IMR-90 (cell line): ENCODE measurements around the gene QRFP. TPM values are rescaled to one million over a fixed set of nuclear protein-coding genes. Genes with fewer than 3 reads are reported as not detected.

Experiments used
- ATAC-seq: fragments of 200-7000 bp; cut with Tn5 transposase; 2 replicates; pipeline ENCODE4 v1.9.1; 2020; ENCODE audit warnings: low read depth, mild to moderate bottlenecking, moderate library complexity
- BruUV-seq: library from RNA; stranded (reverse); fragments of 400-500 nt; replicated peaks from 2 replicates; lab custom pipeline; 2021; lab: Mats Ljungman, UMichigan
- CTCF ChIA-PET: fragments of 300-600 bp; formaldehyde crosslinking; extraction: SDS; loops from one replicate; lab custom pipeline; 2021; ENCODE audit warnings: antibody characterized with exemption; lab: Yijun Ruan, JAX
- POLR2A ChIA-PET: fragments of 300-600 bp; sonication (Branson Sonifier 250); formaldehyde crosslinking; loops from one replicate; lab custom pipeline; 2022; ENCODE audit warnings: antibody characterized with exemption; ENCODE audit not compliant: unreplicated experiment; lab: Charles Lee
- DNase-seq: peaks from one replicate; pipeline ENCODE4 v3.0.0; 2013
- H2AFZ ChIP-seq: replicated peaks from 2 replicates; pipeline ENCODE3; 2013; ENCODE audit warnings: low read length, mild to moderate bottlenecking; ENCODE audit not compliant: poor library complexity
- H2AK5ac ChIP-seq: 2 replicates; pipeline ENCODE4 v1.6.1; 2013; ENCODE audit warnings: low read depth, low read length, inconsistent platforms
- H2AK9ac ChIP-seq: replicated peaks from 2 replicates; pipeline ENCODE3; 2013; ENCODE audit warnings: mild to moderate bottlenecking, low read depth, low read length, moderate library complexity; ENCODE audit not compliant: poor library complexity
- H2BK120ac ChIP-seq: 2 replicates; pipeline ENCODE4 v1.6.1; 2013; ENCODE audit warnings: low read depth, low read length, inconsistent platforms
- H2BK15ac ChIP-seq: 3 replicates; pipeline ENCODE4 v1.6.1; 2013; ENCODE audit warnings: low read depth, low read length, inconsistent platforms
- H2BK20ac ChIP-seq: 2 replicates; pipeline ENCODE4 v1.6.1; 2013; ENCODE audit warnings: low read depth, mild to moderate bottlenecking, inconsistent platforms, low read length, moderate library complexity
- H2BK5ac ChIP-seq: 2 replicates; pipeline ENCODE4 v1.6.1; 2013; ENCODE audit warnings: mild to moderate bottlenecking, low read depth, low read length, inconsistent platforms; ENCODE audit not compliant: poor library complexity, severe bottlenecking
- H3K14ac ChIP-seq: replicated peaks from 2 replicates; pipeline ENCODE4 v1.6.1; 2013; ENCODE audit warnings: low read depth, low read length, inconsistent platforms
- H3K18ac ChIP-seq: 2 replicates; pipeline ENCODE4 v1.6.1; 2013; ENCODE audit warnings: low read depth, low read length, control low read depth
- H3K23ac ChIP-seq: 2 replicates; pipeline ENCODE4 v1.6.1; 2013; ENCODE audit warnings: low read depth, low read length, inconsistent platforms
- H3K27ac ChIP-seq: 2 replicates; pipeline ENCODE4 v1.5.1; 2013; ENCODE audit warnings: mild to moderate bottlenecking, control low read depth, low read length; ENCODE audit not compliant: insufficient read depth
- H3K27me3 ChIP-seq: 2 replicates; pipeline ENCODE4 v1.6.1; 2013; ENCODE audit warnings: low read length; ENCODE audit not compliant: control insufficient read depth, insufficient read depth
- H3K36me3 ChIP-seq: 2 replicates; pipeline ENCODE4 v1.6.1; 2013; ENCODE audit warnings: low read length, mixed read lengths; ENCODE audit not compliant: control insufficient read depth, insufficient read depth
- H3K4ac ChIP-seq: 2 replicates; pipeline ENCODE4 v1.6.1; 2013; ENCODE audit warnings: low read depth, low read length, inconsistent platforms
- H3K4me1 ChIP-seq: 2 replicates; pipeline ENCODE4 v1.6.1; 2013; ENCODE audit warnings: low read length, mixed read lengths; ENCODE audit not compliant: control insufficient read depth, insufficient read depth
- H3K4me2 ChIP-seq: 2 replicates; pipeline ENCODE4 v1.6.1; 2013; ENCODE audit warnings: low read depth, mild to moderate bottlenecking, control low read depth, low read length, moderate library complexity
- H3K4me3 ChIP-seq: 2 replicates; pipeline ENCODE4 v1.5.1; 2013; ENCODE audit warnings: low read depth, mild to moderate bottlenecking, control low read depth, low read length, moderate library complexity; ENCODE audit not compliant: insufficient read depth
- H3K56ac ChIP-seq: 2 replicates; pipeline ENCODE4 v1.6.1; 2013; ENCODE audit warnings: low read length, inconsistent platforms; ENCODE audit not compliant: insufficient read depth; ENCODE audit errors: extremely low read depth
- H3K79me1 ChIP-seq, 2 experiments: 2 replicates each; pipeline ENCODE4 v1.6.1; 2013; ENCODE audit warnings: low read length in 2 of 2, inconsistent platforms in 1 of 2, low read depth in 1 of 2
- H3K9ac ChIP-seq: 2 replicates; pipeline ENCODE4 v1.6.1; 2013; ENCODE audit warnings: low read depth, low read length, control low read depth
- H3K9me1 ChIP-seq: 2 replicates; pipeline ENCODE4 v1.6.1; 2013; ENCODE audit warnings: low read length, inconsistent platforms; ENCODE audit not compliant: insufficient read depth
- H3K9me3 ChIP-seq: 2 replicates; pipeline ENCODE4 v1.6.1; 2013; ENCODE audit warnings: low read length; ENCODE audit not compliant: control insufficient read depth, insufficient read depth
- H4K20me1 ChIP-seq: 2 replicates; pipeline ENCODE4 v1.6.1; 2013; ENCODE audit warnings: low read length, inconsistent platforms; ENCODE audit not compliant: insufficient read depth
- H4K5ac ChIP-seq: 2 replicates; pipeline ENCODE4 v1.6.1; 2013; ENCODE audit warnings: mild to moderate bottlenecking, low read depth, low read length, control low read depth
- H4K8ac ChIP-seq, 2 experiments: 2 replicates each; pipeline ENCODE4 v1.6.1; 2013; ENCODE audit warnings: low read depth in 2 of 2, low read length in 2 of 2, control low read depth in 1 of 2, inconsistent platforms in 1 of 2
- H4K91ac ChIP-seq: 2 replicates; pipeline ENCODE4 v1.6.1; 2013; ENCODE audit warnings: low read depth, low read length, inconsistent platforms; ENCODE audit not compliant: insufficient read depth
- FOS ChIP-seq: fragments of 150-350 bp; IDR thresholded peaks from 2 replicates; pipeline ENCODE4 v1.6.1; 2016; ENCODE audit warnings: low read depth, low read length
- WGBS, 2 experiments: methylation state at CpG; one replicate each; pipeline versions ENCODE4 v1.1.5 to v1.1.7; 2013; ENCODE audit warnings: missing lambda C conversion rate in 2 of 2; ENCODE audit not compliant: insufficient read length in 1 of 2; ENCODE audit errors: extremely low coverage in 2 of 2; 5-methylcytosine and 5-hydroxymethylcytosine counted together
- dilution Hi-C: fragments of 300-500 bp; cut with HindIII; formaldehyde crosslinking; loops from one replicate; pipeline ENCODE4 v1.14.3; 2018; ENCODE audit warnings: low sequenced_read_pairs; ENCODE audit not compliant: unreplicated experiment
- in situ Hi-C: fragments of 300-500 bp; cut with MboI; formaldehyde crosslinking; loops from 3 replicates; pipeline ENCODE4 v1.14.3; 2019; ENCODE audit warnings: low sequenced_read_pairs, inconsistent platforms, mixed read lengths
- intact Hi-C: fragments of 100-400 bp; cut with micrococcal nuclease; formaldehyde crosslinking; loops from 2 replicates; pipeline ENCODE4 v1.10.0; 2022
- polyA plus RNA-seq, 3 experiments: library from polyadenylated mRNA; depleted of rRNA; stranded (reverse); fragments of >200 nt; gene quantifications; 2 replicates each; pipeline ENCODE4 v1.2.3, GENCODE V29; 2012; ENCODE audit warnings: low replicate concordance in 1 of 3
- total RNA-seq: library from RNA; depleted of rRNA; stranded (reverse); fragments of >200 nt; gene quantifications from 2 replicates; pipeline ENCODE4 v1.2.3, GENCODE V29; 2012
- TF ChIP-seq, protein P1 (sequence below): fragments of 150-350 bp; IDR thresholded peaks from 2 replicates; pipeline ENCODE4 v1.6.1; 2017; ENCODE audit warnings: mild to moderate bottlenecking, antibody characterized with exemption, low read length, low read depth

The QRFP gene
- total and polyA plus RNA-seq, 2 of the 4 experiments (the other 2 are of a cell fraction), result not detected

DNA sequence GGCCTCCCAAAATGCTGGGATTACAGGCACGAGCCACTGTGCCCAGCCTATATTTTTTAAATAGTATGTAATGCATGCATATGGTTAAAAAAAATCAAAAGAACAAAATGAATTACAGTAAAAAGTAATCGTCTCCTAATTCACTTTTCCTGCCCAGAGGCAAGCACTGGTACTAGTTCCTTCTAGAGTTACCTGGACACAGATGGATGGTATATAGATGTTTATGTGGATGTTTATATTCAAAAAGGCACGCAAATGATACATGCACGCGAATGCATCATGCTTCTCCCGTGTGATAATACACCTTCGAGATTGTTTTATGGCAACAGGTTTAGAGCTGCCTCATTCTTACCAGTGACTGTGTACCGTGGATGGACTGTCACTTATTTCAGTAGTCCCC, 40.1 kb downstream of the QRFP start:
- WGBS, 2 experiments, result no CpG with 5 or more reads among the region's 8 CpGs
- Histone ChIP-seq H3K14ac (no peak overlapping the region; the same call in 1 of the 2 replicates), H4K20me1 (peaks cover 55% of the 10 kb centered on the region), H3K56ac (no peak overlapping the region), H3K23ac (0 out of 2 replicates have a peak overlapping the region, but pooled peaks have one; percentile 15), H3K9ac (no peak overlapping the region), H2AK9ac (no peak overlapping the region), H4K91ac (no peak overlapping the region), H3K4me2 (no peak overlapping the region), H3K4me1 (peaks cover 32% of the 10 kb centered on the region), H3K9me1 (peaks cover 21% of the 10 kb centered on the region), H2BK120ac (no peak overlapping the region), H3K4ac (no peak overlapping the region), H3K27ac (no peak overlapping the region), H2BK5ac (no peak overlapping the region), H3K18ac (no peak overlapping the region), H3K9me3 (no peaks in the 10 kb centered on the region), H3K27me3 (no peaks in the 10 kb centered on the region), H4K8ac (no peak overlapping the region), H4K5ac (no peak overlapping the region), H2BK15ac (no peak overlapping the region), H3K79me1 (peaks cover 16 to 79% of the 10 kb centered on the region in 2 experiments), H3K4me3 (no peak overlapping the region), H3K36me3 (peaks cover 46% of the 10 kb centered on the region), H2AFZ (no peak overlapping the region), H2BK20ac (no peak overlapping the region), H2AK5ac (no peak overlapping the region)
- in situ Hi-C loops (loop anchor here (5.0 kb wide), 1 partner anchor 79 kb away; no protein-coding TSS in a partner anchor), dilution Hi-C loops (no loop called here), intact Hi-C loops (no loop called here)
- CTCF ChIA-PET, result no interaction called here
- no peak for ATAC-seq
- TF ChIP-seq FOS, result no peak
- TF ChIP-seq, protein P1, sequence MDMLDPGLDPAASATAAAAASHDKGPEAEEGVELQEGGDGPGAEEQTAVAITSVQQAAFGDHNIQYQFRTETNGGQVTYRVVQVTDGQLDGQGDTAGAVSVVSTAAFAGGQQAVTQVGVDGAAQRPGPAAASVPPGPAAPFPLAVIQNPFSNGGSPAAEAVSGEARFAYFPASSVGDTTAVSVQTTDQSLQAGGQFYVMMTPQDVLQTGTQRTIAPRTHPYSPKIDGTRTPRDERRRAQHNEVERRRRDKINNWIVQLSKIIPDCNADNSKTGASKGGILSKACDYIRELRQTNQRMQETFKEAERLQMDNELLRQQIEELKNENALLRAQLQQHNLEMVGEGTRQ, result no peak
- no TSS peak for BruUV-seq
- POLR2A ChIA-PET, result no interaction called here
- DNase-seq, result no peak
